Retinal pigment epithelial cell (primary cell): ENCODE measurements around the gene ORAI1.

Experiments
- DNase-seq: peaks from one replicate; pipeline ENCODE4 v3.0.0-alpha.2; 2010; ENCODE audit warnings: low read depth
- H3K4me3 ChIP-seq: 2 replicates; pipeline ENCODE4 v1.5.1; 2011; ENCODE audit warnings: mild to moderate bottlenecking, low read length, control low read depth, moderate library complexity
- TF ChIP-seq, protein P1 (sequence below): conservative IDR thresholded peaks from 2 replicates; pipeline ENCODE4 v1.5.1; 2011; ENCODE audit warnings: low read depth, low read length, control low read depth, inconsistent platforms

The ORAI1 gene

DNA sequence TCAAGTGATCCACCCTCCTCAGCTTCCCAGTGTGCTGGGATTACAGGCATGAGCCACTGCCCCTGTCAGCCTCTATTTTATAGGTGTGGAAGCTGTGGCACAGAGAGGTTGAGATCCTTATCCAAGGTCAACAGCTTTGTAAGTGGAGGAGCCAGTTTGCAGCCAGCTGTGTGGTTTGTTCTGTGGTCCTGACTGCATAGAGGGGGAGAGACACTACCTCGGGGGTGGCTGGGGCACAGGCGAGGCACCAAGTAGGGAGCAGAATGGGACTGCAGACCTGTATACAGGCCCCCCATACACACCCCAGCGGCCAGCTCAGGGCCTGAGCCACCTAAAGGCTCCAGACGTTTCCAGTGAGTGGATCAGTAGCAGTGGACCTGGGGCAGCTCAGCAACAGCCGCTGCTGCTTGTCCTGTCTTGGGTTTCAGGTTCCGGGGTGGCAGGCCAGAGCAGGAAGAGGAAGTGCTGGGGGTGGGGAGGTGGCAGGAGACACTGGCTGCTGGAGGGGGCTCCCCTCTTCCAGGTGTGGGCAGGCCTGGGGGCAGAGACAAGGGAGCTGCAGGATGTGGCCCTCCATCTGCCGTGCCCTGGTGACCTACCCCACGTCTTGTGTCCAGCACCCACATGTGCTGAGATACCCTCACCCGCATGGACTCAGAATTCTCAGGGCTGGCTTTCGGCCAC lies 11.0 kb downstream of the ORAI1 start:
- no peak for DNase-seq
- no peak overlapping the region for H3K4me3 ChIP-seq
- TF ChIP-seq, protein P1, sequence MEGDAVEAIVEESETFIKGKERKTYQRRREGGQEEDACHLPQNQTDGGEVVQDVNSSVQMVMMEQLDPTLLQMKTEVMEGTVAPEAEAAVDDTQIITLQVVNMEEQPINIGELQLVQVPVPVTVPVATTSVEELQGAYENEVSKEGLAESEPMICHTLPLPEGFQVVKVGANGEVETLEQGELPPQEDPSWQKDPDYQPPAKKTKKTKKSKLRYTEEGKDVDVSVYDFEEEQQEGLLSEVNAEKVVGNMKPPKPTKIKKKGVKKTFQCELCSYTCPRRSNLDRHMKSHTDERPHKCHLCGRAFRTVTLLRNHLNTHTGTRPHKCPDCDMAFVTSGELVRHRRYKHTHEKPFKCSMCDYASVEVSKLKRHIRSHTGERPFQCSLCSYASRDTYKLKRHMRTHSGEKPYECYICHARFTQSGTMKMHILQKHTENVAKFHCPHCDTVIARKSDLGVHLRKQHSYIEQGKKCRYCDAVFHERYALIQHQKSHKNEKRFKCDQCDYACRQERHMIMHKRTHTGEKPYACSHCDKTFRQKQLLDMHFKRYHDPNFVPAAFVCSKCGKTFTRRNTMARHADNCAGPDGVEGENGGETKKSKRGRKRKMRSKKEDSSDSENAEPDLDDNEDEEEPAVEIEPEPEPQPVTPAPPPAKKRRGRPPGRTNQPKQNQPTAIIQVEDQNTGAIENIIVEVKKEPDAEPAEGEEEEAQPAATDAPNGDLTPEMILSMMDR: no peak

DNA sequence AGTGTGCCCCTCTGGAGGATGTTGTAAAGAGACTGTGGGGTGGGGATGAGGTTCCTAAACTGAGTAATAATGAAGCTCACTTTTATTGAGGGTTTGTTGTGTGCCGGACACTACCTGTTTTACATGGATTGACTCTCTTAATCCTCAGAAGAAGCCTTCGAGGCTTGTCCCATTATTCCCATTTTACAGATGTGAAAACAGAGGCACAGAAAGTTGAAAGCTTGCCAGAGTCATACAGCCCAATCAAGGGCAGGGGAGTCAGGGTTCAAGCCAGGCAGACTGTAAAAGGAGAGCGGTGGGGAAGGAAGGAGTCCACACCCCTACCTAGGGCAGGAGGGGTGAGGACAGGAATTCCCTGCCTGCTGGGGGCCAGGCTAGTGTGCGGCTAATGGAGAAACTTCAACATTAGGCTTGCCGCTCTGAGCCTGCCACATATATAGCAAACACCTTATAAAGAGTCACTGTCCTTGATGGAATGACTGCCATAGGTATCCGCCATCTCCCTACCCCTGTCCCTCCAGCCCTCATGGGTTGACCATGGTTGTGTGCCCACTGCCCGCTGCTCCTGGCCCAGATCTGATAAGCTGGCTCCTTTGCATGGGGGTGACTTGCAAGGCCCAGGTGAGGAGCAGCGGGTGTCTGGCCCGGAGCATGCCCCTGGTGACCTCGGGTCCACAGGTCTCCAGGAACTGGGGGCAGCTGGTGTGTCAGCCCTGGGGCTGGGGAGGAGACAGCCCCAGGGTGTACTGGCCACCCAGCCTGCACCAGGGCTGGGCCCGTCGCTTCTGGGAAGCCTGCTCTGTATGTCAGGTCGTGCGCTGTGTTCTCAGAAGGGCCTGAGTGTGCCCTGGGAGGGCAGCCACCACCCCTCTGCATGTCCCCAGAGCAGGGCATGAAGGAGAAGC lies 12.2 kb downstream of the ORAI1 start:
- DNase-seq: no peak
- TF ChIP-seq, protein P1: no peak
- H3K4me3 ChIP-seq: no peak overlapping the region

DNA sequence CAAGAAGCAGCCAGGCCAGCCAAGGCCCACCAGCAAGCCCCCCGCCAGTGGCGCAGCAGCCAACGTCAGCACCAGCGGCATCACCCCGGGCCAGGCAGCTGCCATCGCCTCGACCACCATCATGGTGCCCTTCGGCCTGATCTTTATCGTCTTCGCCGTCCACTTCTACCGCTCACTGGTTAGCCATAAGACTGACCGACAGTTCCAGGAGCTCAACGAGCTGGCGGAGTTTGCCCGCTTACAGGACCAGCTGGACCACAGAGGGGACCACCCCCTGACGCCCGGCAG lies 15.0 kb downstream of the ORAI1 start:
- TF ChIP-seq, protein P1: no peak
- no peak for DNase-seq

DNA sequence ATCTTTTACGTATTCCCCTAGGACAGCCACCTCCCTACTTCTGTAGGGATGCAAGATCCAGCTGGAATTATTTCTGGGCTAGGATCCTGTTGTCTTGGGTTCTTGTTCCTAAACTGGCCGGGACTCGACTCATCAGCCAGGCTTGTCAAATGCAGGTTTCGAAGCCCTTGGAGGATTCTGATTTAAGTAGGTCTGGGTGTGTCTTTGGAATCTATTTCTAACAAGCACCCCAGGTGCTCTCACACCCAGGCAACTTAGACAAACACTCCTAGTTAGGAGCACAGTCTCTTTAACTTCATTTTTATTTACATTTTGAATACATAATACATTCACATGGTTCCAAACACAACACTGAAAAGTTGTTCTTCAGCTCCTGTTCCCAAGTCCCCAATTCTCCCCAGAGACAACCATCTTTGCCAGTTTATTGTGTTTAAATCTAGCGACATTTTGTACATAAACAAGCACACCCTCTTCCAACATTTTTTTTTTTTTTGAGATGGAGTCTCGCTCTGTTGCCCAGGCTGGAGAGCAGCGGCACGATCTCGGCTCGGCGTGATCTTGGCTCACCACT lies 22.2 kb downstream of the ORAI1 start:
- no peak overlapping the region for H3K4me3 ChIP-seq
- DNase-seq: no peak
- TF ChIP-seq, protein P1: no peak

More for the DNA sequence above, 15.0 kb downstream of the ORAI1 start:
- H3K4me3 ChIP-seq: no peak overlapping the region

DNA sequence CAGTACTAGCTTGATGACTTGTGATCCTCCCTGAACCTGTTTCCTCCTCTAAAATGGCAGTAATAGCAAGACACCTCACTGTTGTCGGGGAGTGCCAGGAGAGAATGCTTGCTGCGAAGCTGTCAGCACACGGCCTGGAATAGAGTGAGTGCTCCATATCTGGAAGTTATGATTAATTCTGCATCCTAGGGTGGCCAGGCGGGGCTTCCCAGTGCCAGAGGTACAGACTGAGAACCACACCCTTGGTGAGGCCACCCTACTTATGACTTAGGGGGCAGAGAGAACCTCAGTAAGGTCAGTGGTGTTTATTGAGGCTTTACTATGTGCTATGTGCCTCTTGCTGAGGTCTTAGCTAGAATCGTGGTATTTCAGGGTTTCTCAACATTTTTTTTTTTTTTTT lies 23.0 kb downstream of the ORAI1 start:
- no peak for DNase-seq
- TF ChIP-seq, protein P1: no peak
- H3K4me3 ChIP-seq: no peak overlapping the region

DNA sequence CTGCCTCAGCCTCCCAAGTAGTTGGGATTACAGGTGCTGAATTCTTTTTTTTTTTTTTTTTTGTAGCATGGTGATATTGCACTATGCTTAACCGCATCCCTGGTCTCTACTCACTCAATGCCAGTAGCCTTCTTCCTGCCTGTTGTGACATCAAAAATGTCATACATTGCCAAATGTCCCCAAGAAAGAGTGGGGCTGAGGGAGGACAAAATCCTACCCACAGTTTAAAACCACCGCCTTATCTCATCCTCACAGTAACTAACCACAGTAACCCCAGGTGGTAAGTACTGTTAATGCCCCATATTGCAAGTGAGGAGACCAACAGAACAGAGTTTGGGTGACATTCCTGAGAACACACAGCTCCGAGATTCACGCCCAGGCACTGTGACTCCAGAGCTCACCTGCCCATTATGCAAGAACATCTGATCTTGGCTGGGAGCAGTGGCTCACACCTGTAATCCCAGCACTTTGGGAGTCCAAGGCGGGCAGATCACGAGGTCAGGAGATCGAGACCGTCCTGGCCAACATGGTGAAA lies 23.6 kb downstream of the ORAI1 start:
- TF ChIP-seq, protein P1: no peak
- no peak for DNase-seq
- no peak overlapping the region for H3K4me3 ChIP-seq

DNA sequence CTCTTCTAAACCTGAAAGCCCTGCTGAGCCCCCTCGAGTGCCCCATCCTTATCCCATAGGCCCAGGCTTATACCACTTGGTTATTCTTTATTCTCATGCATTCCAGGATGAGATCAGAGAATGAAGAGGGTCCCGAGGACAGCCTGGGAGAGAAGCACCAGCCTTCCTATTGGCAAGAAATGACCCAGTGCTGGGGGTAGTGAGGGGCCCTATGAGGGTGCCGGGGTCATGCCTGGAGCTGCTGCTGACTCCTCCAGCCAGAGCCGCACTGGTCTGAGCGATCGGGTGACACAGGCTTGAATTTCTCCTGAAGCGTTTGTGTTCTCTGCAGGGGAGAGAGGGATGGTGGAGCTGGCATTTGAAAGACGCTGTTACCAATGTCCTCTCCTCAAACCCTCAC lies 25.0 kb downstream of the ORAI1 start:
- DNase-seq: no peak
- TF ChIP-seq, protein P1: no peak
- H3K4me3 ChIP-seq: no peak overlapping the region
